Lower leg skin (tissue), 4 donors: ENCODE measurements around the gene PLIN4. TPM values are rescaled to one million over a fixed set of nuclear protein-coding genes. Genes with fewer than 3 reads are reported as not detected.
"Not testable (repeated sequence)": the region's sequence is repeated elsewhere in the genome, so short reads cannot be mapped to it uniquely, and the experiment has no call there.

Source experiments
- DNase-seq, 2 donors: peaks; one replicate each; pipeline ENCODE4 v3.0.0-alpha.2; 2019; ENCODE audit warnings: low spot score in 2 of 2
- H3K4me3 ChIP-seq: fragments of 200-600 bp; sonication (generic); 2 replicates; pipeline ENCODE4 v1.5.1; 2017; ENCODE audit warnings: mild to moderate bottlenecking, low read depth; ENCODE audit not compliant: poor library complexity, severe bottlenecking
- CTCF ChIP-seq, 3 donors: fragments of 450-650 bp; IDR thresholded peaks; one replicate each; pipeline ENCODE4 v1.5.1; 2016; ENCODE audit warnings: antibody characterized with exemption in 3 of 3, mild to moderate bottlenecking in 3 of 3, moderate library complexity in 2 of 3
- POLR2A ChIP-seq, 2 donors: fragments of 450-650 bp; IDR thresholded peaks; one replicate each; pipeline ENCODE4 v1.6.1; 2016 to 2017; ENCODE audit warnings: antibody characterized with exemption in 2 of 2, mild to moderate bottlenecking in 1 of 2, moderate library complexity in 1 of 2
- WGBS, 2 donors: methylation state at CpG; one replicate each; pipeline ENCODE4 v1.1.5; 2018; 5-methylcytosine and 5-hydroxymethylcytosine counted together
- intact Hi-C: fragments of 100-400 bp; cut with DNase I; formaldehyde crosslinking; loops from one replicate; pipeline ENCODE4 v1.15.0; 2023; ENCODE audit warnings: low total_unique reads
- total RNA-seq, 4 donors: library from RNA; depleted of rRNA; stranded (reverse); fragments of >200 nt; gene quantifications; one replicate each; pipeline ENCODE4 v1.1.0, GENCODE V29; 2016

Gene PLIN4
- total RNA-seq, 4 donors from 2014 or later, result 10.6 to 55.1 (median 24.2) TPM

GRCh38 chr19:4533334-4533733 is 15.0 kb upstream of the PLIN4 start:
- intact Hi-C loops, result no loop called here
- no peak overlapping the region for H3K4me3 ChIP-seq
- DNase-seq, result no peak
- TF ChIP-seq CTCF (IDR thresholded peaks at IDR 0.05), result no peak
- TF ChIP-seq POLR2A (IDR thresholded peaks at IDR 0.05), result no peak
- 75 to 77% methylated on average over 9 of the region's 9 CpGs for WGBS, 2 donors

DNA sequence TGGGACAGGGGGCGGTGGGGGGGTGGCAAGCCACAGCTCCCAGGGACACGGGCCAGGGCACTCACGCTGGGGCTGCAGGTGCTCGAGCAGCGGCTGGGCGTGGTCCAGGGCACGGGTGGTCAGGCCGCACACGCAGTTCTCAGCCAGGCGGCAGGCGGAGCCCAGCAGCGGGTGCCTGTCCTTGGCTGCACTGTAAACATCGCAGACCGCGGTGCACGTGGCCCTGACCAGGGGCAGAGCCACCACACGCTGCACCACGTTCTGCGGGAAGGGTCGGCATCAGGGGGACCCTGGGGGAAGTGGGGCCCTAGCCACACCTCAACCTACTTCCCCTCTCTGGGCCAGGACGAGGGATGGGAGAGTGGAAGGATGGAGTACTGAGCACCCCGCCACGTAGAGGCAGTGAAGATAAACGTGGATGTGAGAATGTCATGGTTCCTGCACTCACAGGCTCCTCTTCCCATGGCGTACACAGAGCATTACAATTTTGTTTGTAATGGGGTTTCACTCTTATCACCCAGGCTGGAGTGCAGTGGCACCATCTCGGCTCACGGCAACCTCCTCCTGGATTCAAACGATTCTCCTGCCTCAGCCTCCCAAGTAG is 13.4 kb upstream of the PLIN4 start:
- intact Hi-C loops, result no loop called here
- 63 to 65% methylated on average over 20 of the region's 28 CpGs for WGBS, 2 donors
- no peak for DNase-seq
- no peak overlapping the region for H3K4me3 ChIP-seq
- TF ChIP-seq CTCF (IDR thresholded peaks at IDR 0.05) (no peak), POLR2A (IDR thresholded peaks at IDR 0.05) (no peak)

- no peak for DNase-seq
- no peak overlapping the region for H3K4me3 ChIP-seq
- intact Hi-C loops, result loop anchor here (10.0 kb wide), 1 partner anchor 255 kb away; the partner anchor contains the start of gene SHD
- TF ChIP-seq POLR2A (IDR thresholded peaks at IDR 0.05) (no peak), CTCF (IDR thresholded peaks at IDR 0.05) (no peak)
- 73 to 75% methylated on average over 14 of the region's 14 CpGs for WGBS, 2 donors
Measured at GRCh38 chr19:4529924-4530522, 11.7 kb upstream of the PLIN4 start.

DNA sequence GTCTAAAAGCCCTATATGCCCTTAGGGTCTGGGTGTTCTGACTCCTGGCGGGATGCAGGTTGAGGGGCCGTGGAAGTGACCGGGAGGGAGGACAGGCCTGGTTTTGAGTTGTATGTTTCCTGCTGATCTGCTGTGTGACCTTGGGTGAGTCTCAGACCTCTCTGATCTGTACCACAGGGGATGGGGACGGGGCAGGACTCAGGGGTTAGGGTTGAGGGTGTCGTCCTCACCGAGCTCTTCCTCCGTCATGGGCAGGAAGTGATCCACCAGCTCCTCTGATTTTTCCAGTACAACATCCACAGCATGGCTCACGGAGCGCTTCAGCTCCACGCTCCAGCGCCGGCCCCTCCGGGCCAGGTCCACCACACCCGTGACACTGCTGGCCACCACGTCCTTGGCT is 10.6 kb upstream of the PLIN4 start:
- no peak for DNase-seq
- 75 to 77% methylated on average over 11 to 15 of the region's 15 CpGs for WGBS, 2 donors
- TF ChIP-seq POLR2A (IDR thresholded peaks at IDR 0.05), result no peak
- TF ChIP-seq CTCF (IDR thresholded peaks at IDR 0.05), result no peak
- H3K4me3 ChIP-seq, result no peak overlapping the region
- intact Hi-C loops, result loop anchor here (10.0 kb wide), 1 partner anchor 254 kb away; the partner anchor contains the start of gene SHD

GRCh38 chr19:4527377-4527776 is 9.1 kb upstream of the PLIN4 start:
- not testable (repeated sequence) for DNase-seq, H3K4me3 ChIP-seq
- WGBS, 2 donors, result 92 to 95% methylated on average over 8 of the region's 8 CpGs
- intact Hi-C loops, result loop anchor here (10.0 kb wide), 1 partner anchor 253 kb away; the partner anchor contains the start of gene SHD

DNA sequence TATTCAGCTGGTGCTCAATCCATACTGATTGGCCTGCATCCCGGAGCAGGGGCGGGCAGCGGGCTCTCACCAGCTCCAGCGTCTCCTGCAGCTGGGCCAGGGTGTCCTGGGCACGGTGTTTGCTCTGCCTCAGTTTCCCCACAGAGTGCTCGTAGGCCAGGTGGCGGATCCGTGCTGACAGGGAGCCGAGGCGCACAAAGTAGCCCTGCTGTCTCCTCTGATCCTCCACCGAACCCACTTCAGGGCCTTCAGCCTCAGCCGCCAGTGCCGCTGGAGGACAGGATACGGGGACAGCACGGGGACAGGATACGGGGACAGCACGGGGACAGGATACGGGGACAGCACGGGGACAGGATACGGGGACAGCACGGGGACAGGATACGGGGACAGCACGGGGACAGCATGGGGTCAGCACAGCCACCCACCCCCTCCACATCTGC is 7.3 kb upstream of the PLIN4 start:
- 74 to 80% methylated on average over 18 to 23 of the region's 23 CpGs for WGBS, 2 donors
- intact Hi-C loops, result loop anchor here (10.0 kb wide), 1 partner anchor 251 kb away; the partner anchor contains the start of gene SHD
- H3K4me3 ChIP-seq, result no peak overlapping the region
- TF ChIP-seq CTCF (IDR thresholded peaks at IDR 0.05), result no peak
- TF ChIP-seq POLR2A (IDR thresholded peaks at IDR 0.05), result no peak
- no peak for DNase-seq
